Naive thymus-derived CD8-positive, alpha-beta T cell (primary cell): ENCODE measurements around the gene TLR9. TPM values are rescaled to one million over a fixed set of nuclear protein-coding genes. Genes with fewer than 3 reads are reported as not detected.
"Not testable (repeated sequence)": the region's sequence is repeated elsewhere in the genome, so short reads cannot be mapped to it uniquely, and the experiment has no call there.

Experiments used
- ATAC-seq, 2 donors: fragments of 150-1000 bp; cut with Tn5 transposase in 1 of 2; sonication (Bioruptor Pico), chemical (Tn5 transposase) in 1 of 2; 1 replicate in 1 of 2; 2 replicates in 1 of 2; pipeline ENCODE4 v1.10.0; 2021; ENCODE audit warnings: mild to moderate bottlenecking in 2 of 2, moderate library complexity in 2 of 2
- POLR2A ChIA-PET: fragments of 350-600 bp; sonication (Branson Sonifier 250); formaldehyde crosslinking; loops from one replicate; lab custom pipeline; 2021; ENCODE audit warnings: antibody characterized with exemption; lab: Charles Lee
- DNase-seq, 10 donors: peaks; one replicate each; pipeline versions ENCODE4 v3.0.0 to v3.0.0-alpha.2; 2020 to 2022
- H3K27ac Mint-ChIP-seq, 10 donors: one replicate each; pipeline ENCODE4 v1.8.0; 2020 to 2022; ENCODE audit warnings: mild to moderate bottlenecking in 10 of 10, mixed read lengths in 10 of 10, moderate library complexity in 4 of 10, inconsistent platforms in 1 of 10
- H3K27me3 Mint-ChIP-seq, 5 donors: one replicate each; pipeline ENCODE4 v1.8.0; 2021 to 2022; ENCODE audit warnings: mixed read lengths in 5 of 5
- H3K36me3 Mint-ChIP-seq, 3 donors: one replicate each; pipeline ENCODE4 v1.8.0; 2020 to 2022; ENCODE audit warnings: mixed read lengths in 3 of 3, mild to moderate bottlenecking in 2 of 3, inconsistent platforms in 1 of 3
- H3K4me1 Mint-ChIP-seq, 4 donors: one replicate each; pipeline ENCODE4 v1.8.0; 2021 to 2022; ENCODE audit warnings: mixed read lengths in 4 of 4
- H3K4me3 Mint-ChIP-seq, 10 donors: one replicate each; pipeline ENCODE4 v1.8.0; 2020 to 2022; ENCODE audit warnings: mild to moderate bottlenecking in 10 of 10, mixed read lengths in 10 of 10, moderate library complexity in 6 of 10, inconsistent platforms in 1 of 10
- H3K9me3 Mint-ChIP-seq, 9 donors: one replicate each; pipeline ENCODE4 v1.8.0; 2020 to 2022; ENCODE audit warnings: mixed read lengths in 9 of 9, mild to moderate bottlenecking in 3 of 9, inconsistent platforms in 1 of 9, moderate library complexity in 1 of 9
- polyA plus RNA-seq, 3 donors: library from polyadenylated mRNA; unstranded; fragments of 300-500 nt; fragmentation: Illumina TruSeq; gene quantifications; one replicate each; pipeline ENCODE4 v1.2.3, GENCODE V29; 2021
- total RNA-seq, 8 experiments: library from RNA in 2 of 8; stranded (reverse) in 2 of 8; gene quantifications; one replicate each; pipeline ENCODE4 v1.2.3 and lab custom pipeline; 2021 to 2026

Gene TLR9
- total and polyA plus RNA-seq, 5 experiments from 2014 or later: 2.4 to 2.8 TPM; not detected in 3

DNA sequence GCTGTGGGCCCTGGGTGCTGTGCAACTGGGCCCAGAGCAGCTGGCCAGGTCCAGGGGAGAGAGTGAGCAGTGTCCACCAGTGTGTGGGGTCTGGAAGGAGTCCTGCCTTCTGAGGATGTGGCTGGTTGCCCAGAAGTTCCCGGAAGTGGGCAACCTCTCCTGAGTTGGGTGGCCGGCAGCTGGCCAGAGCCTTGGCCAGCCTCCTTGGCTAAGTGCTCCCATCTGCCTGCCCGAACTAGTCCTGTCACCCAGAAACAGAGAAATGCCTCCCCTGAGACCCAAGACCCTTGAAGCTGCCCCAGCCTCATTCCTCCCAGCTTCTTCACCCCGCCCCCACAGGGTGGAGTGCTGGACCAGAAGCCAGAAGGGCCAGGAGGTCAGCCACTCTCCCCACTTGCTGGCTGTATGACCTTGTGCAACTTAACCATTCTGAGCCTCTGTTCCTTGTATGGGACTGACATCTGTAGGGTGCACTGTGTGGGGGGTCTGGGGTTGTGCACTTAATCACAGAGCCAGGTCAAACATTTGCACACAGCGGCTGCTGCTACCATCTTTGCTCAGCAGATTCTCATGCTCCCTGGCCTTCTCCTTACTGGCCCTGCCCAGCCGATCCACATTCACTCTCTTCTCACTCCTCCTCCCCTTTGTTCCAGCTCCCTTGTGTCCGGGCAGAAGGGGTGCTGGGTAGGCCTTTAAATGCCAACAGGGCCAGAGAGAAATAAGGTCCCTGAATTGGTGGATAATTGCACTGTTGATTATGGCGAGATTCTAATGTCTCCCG lies 35.0 kb downstream of the TLR9 start:
- H3K4me1 Mint-ChIP-seq: peaks cover 0 to 9% (median under 1%) of the 10 kb centered on the region in 4 donors
- POLR2A ChIA-PET: interaction anchor here (1.2 kb wide), 1 partner anchor 16 kb away, joined by 3 read pairs; no protein-coding TSS in a partner anchor

DNA sequence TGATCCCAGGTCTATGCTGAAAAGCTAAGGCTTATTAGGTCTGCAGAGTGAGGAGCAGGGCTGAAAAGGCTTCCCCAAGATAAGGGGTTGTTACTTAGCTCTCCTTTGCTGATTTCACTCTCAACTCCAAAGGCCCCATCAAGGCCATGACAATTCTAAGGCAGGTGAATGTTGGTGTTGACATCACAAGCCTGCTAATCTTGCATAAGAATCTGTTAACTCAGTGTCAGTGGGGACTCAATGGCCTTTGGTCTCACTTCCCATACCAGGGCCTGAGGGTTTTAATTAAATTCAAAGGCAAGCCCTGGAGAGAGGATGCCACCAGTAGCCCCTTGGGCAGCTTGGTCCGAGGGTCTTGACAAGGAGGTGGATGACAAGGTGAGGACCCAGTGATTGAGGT lies 36.9 kb downstream of the TLR9 start:
- no peaks in the 10 kb centered on the region for H3K27me3 Mint-ChIP-seq
- no peak for DNase-seq
- H3K9me3 Mint-ChIP-seq: no peaks in the 10 kb centered on the region
- peaks cover 0 to 9% (median under 1%) of the 10 kb centered on the region in 4 donors for H3K4me1 Mint-ChIP-seq
- ATAC-seq: no peak
- H3K27ac Mint-ChIP-seq: no peak overlapping the region
- H3K4me3 Mint-ChIP-seq: no peak overlapping the region
- POLR2A ChIA-PET: interaction anchor here (0.5 to 0.9 kb wide), 2 partner anchors 64 to 133 kb away, joined by 3 to 4 read pairs; partner anchors contain the start of gene DUSP7
- H3K36me3 Mint-ChIP-seq: no peaks in the 10 kb centered on the region

More for the DNA sequence above, 35.0 kb downstream of the TLR9 start:
- no peak overlapping the region for H3K4me3 Mint-ChIP-seq
- no peaks in the 10 kb centered on the region for H3K9me3 Mint-ChIP-seq
- peak overlapping the region in 1 of 10 donors; percentile 27 for H3K27ac Mint-ChIP-seq
- DNase-seq: no peak
- no peaks in the 10 kb centered on the region for H3K36me3 Mint-ChIP-seq
- H3K27me3 Mint-ChIP-seq: no peaks in the 10 kb centered on the region
- no peak for ATAC-seq

DNA sequence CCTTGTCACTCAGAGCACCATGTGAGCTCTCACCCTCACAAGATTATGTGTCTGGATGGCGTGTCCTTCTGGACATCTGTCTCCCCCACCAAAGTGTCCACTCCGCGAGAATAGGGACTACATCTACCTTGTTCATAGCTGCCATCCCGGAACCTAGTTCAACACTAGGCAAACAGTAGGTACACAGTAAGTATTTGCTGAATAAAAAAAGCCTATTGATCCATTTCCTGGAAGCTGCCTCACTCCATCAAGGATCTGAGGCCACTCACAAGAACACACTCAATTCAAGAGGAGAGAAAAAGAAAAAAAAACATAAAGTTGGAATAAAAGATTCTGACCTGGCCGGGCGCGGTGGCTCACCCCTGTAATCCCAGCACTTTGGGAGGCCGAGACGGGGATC lies 38.7 kb downstream of the TLR9 start:
- no peaks in the 10 kb centered on the region for H3K9me3 Mint-ChIP-seq
- H3K36me3 Mint-ChIP-seq: no peaks in the 10 kb centered on the region
- DNase-seq: no peak
- H3K4me1 Mint-ChIP-seq: peaks cover 0 to 18% (median under 1%) of the 10 kb centered on the region in 4 donors
- H3K27ac Mint-ChIP-seq: no peak overlapping the region
- H3K4me3 Mint-ChIP-seq: no peak overlapping the region
- POLR2A ChIA-PET: no interaction called here
- ATAC-seq: no peak
- H3K27me3 Mint-ChIP-seq: no peaks in the 10 kb centered on the region

DNA sequence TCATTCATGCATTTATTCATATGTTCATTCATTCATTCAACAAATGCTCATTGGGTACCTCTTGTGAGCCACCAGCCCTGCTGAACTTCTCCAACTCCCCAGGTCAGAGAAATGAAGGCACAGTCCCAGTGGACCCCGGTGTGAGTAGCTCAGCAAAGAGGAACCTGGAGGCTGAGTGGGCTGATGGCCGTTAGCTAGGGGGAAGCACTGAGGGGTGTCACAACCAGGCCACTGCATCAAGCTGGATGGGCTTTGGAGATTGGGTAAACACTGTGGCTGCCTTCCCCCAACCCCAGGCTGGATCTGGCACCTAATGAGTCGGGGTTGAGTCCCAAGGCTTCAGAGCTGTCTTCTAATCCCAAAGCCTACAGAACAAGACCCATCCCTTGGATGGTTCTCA lies 39.6 kb downstream of the TLR9 start:
- POLR2A ChIA-PET: no interaction called here
- Mint-ChIP-seq H3K27ac (no peak overlapping the region), H3K4me3 (no peak overlapping the region), H3K4me1 (peaks cover 0 to 18% (median under 1%) of the 10 kb centered on the region in 4 donors), H3K36me3 (no peaks in the 10 kb centered on the region), H3K9me3 (no peaks in the 10 kb centered on the region), H3K27me3 (no peaks in the 10 kb centered on the region)
- ATAC-seq (no peak), DNase-seq (no peak)

DNA sequence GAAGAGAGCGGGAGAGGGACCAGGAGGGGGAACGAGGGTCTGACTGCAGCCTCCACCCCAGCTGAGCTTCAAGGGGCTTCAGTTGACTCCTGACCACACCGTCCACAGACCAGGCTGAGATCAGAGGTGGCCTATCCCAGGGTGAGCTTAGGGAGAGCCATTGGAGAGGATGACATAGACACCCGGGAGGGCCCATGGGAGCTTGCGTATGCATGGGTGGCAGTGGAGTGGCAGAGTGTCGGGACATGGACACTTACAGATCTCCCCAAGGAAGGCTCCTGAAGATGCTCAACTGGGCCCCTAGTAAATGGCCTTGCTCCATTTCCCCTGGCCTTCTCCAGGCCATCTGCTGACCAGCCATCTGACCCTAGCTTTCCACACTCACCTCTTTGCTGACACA lies 40.1 kb downstream of the TLR9 start:
- no peaks in the 10 kb centered on the region for H3K9me3 Mint-ChIP-seq
- DNase-seq: no peak
- peaks cover 0 to 20% (median under 1%) of the 10 kb centered on the region in 4 donors for H3K4me1 Mint-ChIP-seq
- POLR2A ChIA-PET: no interaction called here
- peak overlapping the region in 2 of 10 donors; percentile 40 to 62 for H3K27ac Mint-ChIP-seq
- ATAC-seq: no peak
- H3K36me3 Mint-ChIP-seq: no peaks in the 10 kb centered on the region
- H3K4me3 Mint-ChIP-seq: no peak overlapping the region
- H3K27me3 Mint-ChIP-seq: no peaks in the 10 kb centered on the region

DNA sequence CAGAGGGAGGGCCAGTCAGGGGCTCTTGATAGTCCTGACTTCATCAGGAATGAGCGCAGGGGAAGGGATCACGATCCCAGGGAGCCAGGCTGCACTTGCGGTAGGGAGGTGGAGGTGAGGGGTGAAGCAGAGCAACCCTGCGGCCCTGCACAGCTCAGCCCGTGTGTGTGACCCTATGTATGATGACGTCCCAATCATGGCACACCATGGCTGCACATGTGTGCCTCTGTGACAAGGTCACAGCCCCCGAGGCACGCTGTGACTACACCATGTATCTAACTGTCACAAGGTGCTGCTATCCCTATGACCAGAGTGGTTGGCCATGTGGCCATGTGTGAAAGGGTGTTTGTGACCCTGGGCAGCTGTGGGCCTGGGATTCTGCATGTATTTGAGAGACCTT lies 40.8 kb downstream of the TLR9 start:
- Mint-ChIP-seq H3K4me1 (peaks cover 0 to 18% (median under 1%) of the 10 kb centered on the region in 4 donors), H3K4me3 (no peak overlapping the region), H3K9me3 (no peaks in the 10 kb centered on the region), H3K27ac (no peak overlapping the region), H3K27me3 (no peaks in the 10 kb centered on the region), H3K36me3 (no peaks in the 10 kb centered on the region)
- POLR2A ChIA-PET: no interaction called here
- no peak for DNase-seq
- ATAC-seq: no peak

DNA sequence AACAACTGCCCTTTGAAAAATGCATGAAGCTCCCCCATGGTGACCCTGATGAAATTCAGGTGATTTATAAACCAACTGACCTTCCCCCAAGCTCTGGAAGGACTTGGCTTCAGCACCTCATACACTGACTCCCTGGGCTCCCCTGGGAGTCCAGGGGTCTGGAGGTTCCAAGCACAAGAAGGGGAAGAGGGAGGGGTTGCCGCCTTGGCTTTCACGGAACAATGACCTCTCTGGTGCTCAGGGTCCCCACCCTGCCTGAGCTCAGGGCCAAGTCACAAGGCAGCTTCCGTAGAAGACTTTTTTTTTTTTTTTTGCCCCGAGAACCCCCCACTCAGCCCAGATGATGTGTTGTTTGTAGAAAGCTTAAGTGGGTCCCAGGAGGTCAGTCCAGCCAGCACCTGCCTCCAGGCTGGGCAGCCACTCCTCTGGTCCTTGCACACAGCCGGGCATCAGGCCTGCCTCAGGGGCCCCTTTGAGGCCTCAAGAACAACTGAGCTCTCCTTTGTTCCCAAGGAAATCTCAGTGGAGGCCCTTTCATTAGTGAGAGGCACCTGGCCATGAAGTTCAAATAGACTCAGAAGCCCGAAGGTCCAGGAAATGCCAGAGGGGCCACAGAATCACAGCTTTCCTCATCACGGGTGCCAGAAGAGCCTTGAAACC lies 41.5 kb downstream of the TLR9 start:
- no peak for DNase-seq
- peaks cover 0 to 15% (median under 1%) of the 10 kb centered on the region in 4 donors for H3K4me1 Mint-ChIP-seq
- no peaks in the 10 kb centered on the region for H3K36me3 Mint-ChIP-seq
- H3K4me3 Mint-ChIP-seq: no peak overlapping the region
- no peak for ATAC-seq
- POLR2A ChIA-PET: interaction anchor here (0.5 to 0.7 kb wide), 2 partner anchors 109 to 292 kb away, joined by 3 to 7 read pairs; no protein-coding TSS in a partner anchor
- no peaks in the 10 kb centered on the region for H3K27me3 Mint-ChIP-seq
- no peaks in the 10 kb centered on the region for H3K9me3 Mint-ChIP-seq
- H3K27ac Mint-ChIP-seq: peak overlapping the region in 1 of 10 donors; percentile 4

DNA sequence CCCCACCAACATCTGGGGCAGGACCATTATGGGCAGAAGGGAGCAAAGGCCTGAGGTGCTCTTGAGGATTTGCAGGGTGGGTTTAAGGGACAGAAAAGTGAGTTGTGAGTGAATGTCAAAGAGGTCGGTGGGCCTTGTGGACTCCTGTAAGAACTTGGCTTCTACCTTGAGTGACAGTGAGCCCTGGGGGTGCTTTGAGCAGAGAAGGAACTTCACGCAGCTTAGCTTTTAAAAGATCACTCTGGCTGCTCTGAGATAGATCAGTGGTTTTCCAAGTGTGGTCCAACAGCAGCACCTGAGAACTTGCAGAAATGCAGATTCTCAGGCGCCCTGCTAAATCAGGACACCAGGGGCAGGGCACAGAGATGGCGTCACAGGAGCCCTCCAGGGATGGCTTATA lies 42.8 kb downstream of the TLR9 start:
- ATAC-seq: no peak
- no peak overlapping the region for H3K4me3 Mint-ChIP-seq

DNA sequence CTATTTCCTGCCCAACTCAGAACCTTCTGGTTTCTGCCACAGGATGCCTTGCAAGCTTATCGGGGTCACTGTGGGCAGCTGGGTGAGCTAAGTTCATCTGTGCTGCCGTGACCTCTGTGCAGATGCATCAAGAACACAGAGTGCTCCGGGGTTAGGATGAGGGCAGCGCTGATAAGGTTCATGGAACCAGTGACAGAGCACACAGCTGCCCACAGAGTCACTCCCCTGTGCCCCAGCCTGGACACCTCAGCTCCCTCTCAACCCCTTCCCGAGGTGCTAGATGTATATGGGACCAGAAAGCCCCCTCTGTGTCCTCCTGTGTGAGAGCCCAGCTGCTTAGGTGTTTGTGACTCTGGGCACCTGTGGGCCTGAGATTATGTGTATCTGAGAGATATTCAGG lies 43.2 kb downstream of the TLR9 start:
- peaks cover 0 to 12% (median under 1%) of the 10 kb centered on the region in 4 donors for H3K4me1 Mint-ChIP-seq
- ATAC-seq (no peak), DNase-seq (no peak)
- no peaks in the 10 kb centered on the region for H3K36me3 Mint-ChIP-seq
- no peak overlapping the region for H3K4me3 Mint-ChIP-seq
- peak overlapping the region in 1 of 10 donors; percentile 21 for H3K27ac Mint-ChIP-seq
- POLR2A ChIA-PET: interaction anchor here (0.6 kb wide), 1 partner anchor 13 kb away, joined by 4 read pairs; no protein-coding TSS in a partner anchor
- no peaks in the 10 kb centered on the region for H3K27me3 Mint-ChIP-seq
- H3K9me3 Mint-ChIP-seq: no peaks in the 10 kb centered on the region

More for the DNA sequence above, 42.8 kb downstream of the TLR9 start:
- Mint-ChIP-seq H3K27me3 (no peaks in the 10 kb centered on the region), H3K9me3 (no peaks in the 10 kb centered on the region), H3K4me1 (peaks cover 0 to 12% (median under 1%) of the 10 kb centered on the region in 4 donors), H3K36me3 (no peaks in the 10 kb centered on the region), H3K27ac (peak overlapping the region in 1 of 10 donors; percentile 21)
- no peak for DNase-seq
- POLR2A ChIA-PET: no interaction called here

DNA sequence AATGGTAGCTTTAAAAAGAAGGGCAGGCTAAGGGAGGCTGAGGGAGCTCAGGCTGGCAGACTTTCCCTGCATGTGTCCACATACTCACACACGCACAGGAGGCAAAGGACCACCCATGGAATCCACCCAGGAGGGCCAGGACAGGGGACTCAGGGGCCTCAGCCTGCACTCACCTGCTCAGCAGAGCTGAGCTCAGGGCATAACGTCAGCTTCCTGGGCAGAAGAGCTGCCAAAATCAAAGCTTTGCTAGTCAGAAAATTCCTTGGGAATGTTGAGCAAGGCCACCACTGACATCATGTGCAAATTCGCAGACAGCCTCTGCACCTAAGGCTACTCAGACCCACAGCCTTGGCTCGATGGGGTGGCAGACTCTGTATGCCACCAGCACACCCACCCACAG lies 43.9 kb downstream of the TLR9 start:
- ATAC-seq (no peak), DNase-seq (no peak)
- Mint-ChIP-seq H3K4me1 (peaks cover 0 to 12% (median under 1%) of the 10 kb centered on the region in 4 donors), H3K27me3 (no peaks in the 10 kb centered on the region), H3K9me3 (no peaks in the 10 kb centered on the region), H3K36me3 (no peaks in the 10 kb centered on the region), H3K27ac (no peak overlapping the region), H3K4me3 (no peak overlapping the region)
- POLR2A ChIA-PET: interaction anchor here (0.6 kb wide), 1 partner anchor 129 kb away, joined by 3 read pairs; no protein-coding TSS in a partner anchor

DNA sequence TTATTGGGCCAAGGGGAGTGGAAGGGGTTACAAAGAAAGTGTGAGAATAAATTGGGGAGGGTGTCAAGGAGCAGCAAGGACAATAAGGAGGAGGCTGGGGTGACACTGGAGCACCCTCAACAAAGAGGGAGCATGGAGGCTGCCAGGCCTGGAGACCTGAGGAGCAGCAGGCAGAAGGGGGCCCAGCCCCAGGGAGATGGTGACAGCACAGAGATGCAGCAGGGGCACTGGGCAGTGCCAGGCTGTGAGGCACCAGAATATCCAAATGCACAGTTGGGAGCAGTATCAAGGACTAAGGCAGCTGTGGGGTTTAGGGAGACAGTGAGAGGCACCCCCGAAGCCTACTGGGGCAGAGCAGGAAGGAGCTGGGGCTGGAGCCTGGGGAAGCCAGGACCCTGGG lies 46.9 kb downstream of the TLR9 start:
- Mint-ChIP-seq H3K27me3 (no peaks in the 10 kb centered on the region), H3K36me3 (no peaks in the 10 kb centered on the region), H3K27ac (no peak overlapping the region), H3K4me1 (peaks cover 0 to 16% (median 1%) of the 10 kb centered on the region in 4 donors), H3K9me3 (no peaks in the 10 kb centered on the region), H3K4me3 (no peak overlapping the region)
- POLR2A ChIA-PET: no interaction called here
- DNase-seq (peak in 1 of 10 donors; percentile 16), ATAC-seq (no peak)

DNA sequence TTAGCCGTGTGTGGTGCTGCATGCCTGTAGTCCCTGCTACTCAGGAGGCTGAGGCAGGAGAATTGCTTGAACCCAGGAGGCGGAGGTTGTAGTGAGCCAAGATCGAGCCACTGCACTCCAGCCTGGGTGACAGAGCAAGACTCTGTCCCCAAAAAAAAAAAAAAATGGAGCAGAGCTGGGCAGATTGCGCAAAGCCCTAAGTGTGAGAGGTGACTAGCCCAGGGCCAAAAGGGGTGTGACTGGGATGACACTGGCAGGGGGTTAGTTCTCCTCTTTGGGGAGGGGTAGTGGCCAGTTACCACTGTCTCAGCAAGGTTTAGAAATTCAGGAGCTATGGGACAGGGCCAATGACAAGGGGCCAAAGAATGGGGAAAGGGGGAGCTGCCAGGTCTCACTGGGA lies 47.3 kb downstream of the TLR9 start:
- ATAC-seq, POLR2A ChIA-PET, H3K4me3 Mint-ChIP-seq, H3K36me3 Mint-ChIP-seq, H3K27me3 Mint-ChIP-seq, H3K9me3 Mint-ChIP-seq: not testable (repeated sequence)
- DNase-seq: peak in 1 of 10 donors; percentile 15
- peak overlapping the region in 1 of 10 donors; percentile 2 for H3K27ac Mint-ChIP-seq
- peaks cover 0 to 16% (median 1%) of the 10 kb centered on the region in 4 donors for H3K4me1 Mint-ChIP-seq

DNA sequence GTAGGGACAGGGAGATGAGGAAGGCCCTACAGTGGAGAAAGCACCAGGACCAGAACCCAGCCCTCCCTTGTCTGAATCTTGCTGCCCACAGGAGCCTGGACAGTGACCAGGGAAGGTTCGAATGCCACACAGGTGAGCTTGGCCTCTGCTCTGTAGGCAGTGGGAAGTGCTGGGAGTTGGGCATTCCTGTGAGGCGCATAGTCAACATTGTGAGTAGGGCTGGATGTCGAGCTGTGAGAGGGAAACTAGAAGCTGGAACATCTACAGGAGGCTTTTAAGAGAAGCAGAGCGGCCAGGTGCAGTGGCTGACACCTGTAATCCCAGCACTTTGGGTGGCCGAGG lies 47.8 kb downstream of the TLR9 start:
- no peak for DNase-seq
- Mint-ChIP-seq H3K4me1 (peaks cover 0 to 14% (median 1%) of the 10 kb centered on the region in 4 donors), H3K4me3 (no peak overlapping the region), H3K27me3 (no peaks in the 10 kb centered on the region), H3K9me3 (no peaks in the 10 kb centered on the region), H3K36me3 (no peaks in the 10 kb centered on the region), H3K27ac (peak overlapping the region in 2 of 10 donors; percentile 14 to 73)
- POLR2A ChIA-PET: no interaction called here
- no peak for ATAC-seq
